Activated naive CD4-positive, alpha-beta T cell treated with anti-CD3 and anti-CD28 coated beads, Interleukin-2, amount 10 ng/mL, durations not matched to agents 7 days and 5 days (primary cell): Measurements from ENCODE around the gene PEX11G.

Source experiments
- CTCF ChIA-PET: fragments of 350-600 bp; sonication (Branson Sonifier 250); formaldehyde crosslinking; loops from one replicate; lab custom pipeline; 2021; ENCODE audit warnings: antibody characterized with exemption; lab: Charles Lee
- DNase-seq: peaks from one replicate; pipeline ENCODE4 v3.0.0-alpha.2; 2020
- H3K27ac Mint-ChIP-seq: one replicate; pipeline ENCODE4 v1.8.0; 2021; ENCODE audit warnings: mild to moderate bottlenecking, moderate library complexity, mixed read lengths
- H3K27me3 Mint-ChIP-seq: one replicate; pipeline ENCODE4 v1.8.0; 2021; ENCODE audit warnings: mild to moderate bottlenecking, mixed read lengths
- H3K36me3 Mint-ChIP-seq: one replicate; pipeline ENCODE4 v1.8.0; 2021; ENCODE audit warnings: mixed read lengths
- H3K4me1 Mint-ChIP-seq: one replicate; pipeline ENCODE4 v1.8.0; 2021; ENCODE audit warnings: mixed read lengths
- H3K4me3 Mint-ChIP-seq: one replicate; pipeline ENCODE4 v1.8.0; 2021; ENCODE audit warnings: mild to moderate bottlenecking, moderate library complexity, mixed read lengths
- H3K9me3 Mint-ChIP-seq: one replicate; pipeline ENCODE4 v1.8.0; 2021; ENCODE audit warnings: mixed read lengths

Gene PEX11G

GRCh38 chr19:7494416-7495098 lies 5.7 kb upstream of the PEX11G start:
- CTCF ChIA-PET, result interaction anchor here (0.6 kb wide), 1 partner anchor 28 kb away, joined by 3 read pairs; the partner anchor contains the start of gene MCOLN1
- Mint-ChIP-seq H3K27me3 (peaks cover 41% of the 10 kb centered on the region), H3K27ac (no peak overlapping the region), H3K36me3 (no peaks in the 10 kb centered on the region), H3K9me3 (no peaks in the 10 kb centered on the region), H3K4me1 (peaks cover 19% of the 10 kb centered on the region), H3K4me3 (no peak overlapping the region)
- DNase-seq, result no peak

- CTCF ChIA-PET, result interaction anchor here (0.6 kb wide), 1 partner anchor 44 kb away, joined by 3 read pairs; no protein-coding TSS in a partner anchor
- Mint-ChIP-seq H3K4me3 (no peak overlapping the region), H3K27ac (no peak overlapping the region), H3K9me3 (no peaks in the 10 kb centered on the region), H3K36me3 (no peaks in the 10 kb centered on the region), H3K4me1 (peaks cover 23% of the 10 kb centered on the region), H3K27me3 (peaks cover 21% of the 10 kb centered on the region)
- no peak for DNase-seq
Measured at GRCh38 chr19:7492558-7492957, 3.7 kb upstream of the PEX11G start.

DNA sequence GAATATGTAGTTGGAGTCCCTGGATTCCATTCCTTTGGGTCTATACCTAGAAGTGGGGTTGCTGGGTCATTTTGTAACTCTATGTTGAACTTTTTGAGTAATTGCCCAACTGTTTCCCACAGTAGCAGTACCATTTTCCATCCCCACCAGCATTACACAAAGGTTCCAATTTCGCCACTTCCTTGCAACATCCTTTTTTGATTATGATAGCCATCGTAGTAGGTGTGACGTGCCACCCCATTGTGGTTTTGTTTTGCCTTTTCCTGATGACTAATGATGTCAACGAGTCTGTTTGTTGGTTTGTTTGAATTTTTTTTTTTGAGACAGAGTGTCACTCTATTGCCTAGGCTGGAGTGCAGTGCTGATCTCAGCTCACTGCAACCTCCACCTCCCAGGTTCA lies 3.3 kb upstream of the PEX11G start:
- H3K36me3 Mint-ChIP-seq, result no peaks in the 10 kb centered on the region
- H3K27ac Mint-ChIP-seq, result no peak overlapping the region
- H3K9me3 Mint-ChIP-seq, result no peaks in the 10 kb centered on the region
- peaks cover 23% of the 10 kb centered on the region for H3K4me1 Mint-ChIP-seq
- H3K27me3 Mint-ChIP-seq, result peaks cover 17% of the 10 kb centered on the region
- no peak overlapping the region for H3K4me3 Mint-ChIP-seq
- CTCF ChIA-PET, result interaction anchor here (0.6 kb wide), 1 partner anchor 45 kb away, joined by 3 read pairs; no protein-coding TSS in a partner anchor
- DNase-seq, result peak; percentile 47

- peak overlapping the region; percentile 26 for H3K27ac Mint-ChIP-seq
- no peak for DNase-seq
- H3K36me3 Mint-ChIP-seq, result no peaks in the 10 kb centered on the region
- peaks cover 23% of the 10 kb centered on the region for H3K4me1 Mint-ChIP-seq
- H3K9me3 Mint-ChIP-seq, result no peaks in the 10 kb centered on the region
- CTCF ChIA-PET, result interaction anchor here (1.0 kb wide), 1 partner anchor 191 kb away, joined by 4 read pairs; the partner anchor contains the start of gene TRAPPC5
- H3K4me3 Mint-ChIP-seq, result peak overlapping the region; percentile 73
- H3K27me3 Mint-ChIP-seq, result peaks cover 9% of the 10 kb centered on the region
Measured at GRCh38 chr19:7489609-7490044, 792 bp upstream of the PEX11G start.

DNA sequence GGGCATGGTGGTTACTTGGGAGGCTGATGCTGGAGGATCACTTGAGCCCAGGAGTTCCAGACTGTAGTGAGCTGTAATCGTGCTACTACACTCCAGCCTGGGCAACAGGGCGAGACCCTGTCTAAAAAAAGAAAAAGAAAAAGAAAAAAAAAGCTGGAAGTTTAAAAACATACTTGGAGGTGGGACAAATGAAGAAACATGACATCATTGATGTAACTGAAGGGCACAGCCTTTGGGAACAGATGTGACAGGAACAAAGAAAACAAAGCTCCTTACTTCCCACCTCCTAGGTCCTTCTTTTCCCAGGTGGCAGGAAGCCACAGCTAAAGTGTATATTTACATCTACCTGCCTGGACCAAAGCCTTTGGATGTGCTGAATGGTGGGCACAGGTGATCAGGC lies 1.9 kb downstream of the PEX11G start:
- CTCF ChIA-PET, result no interaction called here
- Mint-ChIP-seq H3K4me3 (no peak overlapping the region), H3K9me3 (no peaks in the 10 kb centered on the region), H3K27me3 (peaks cover 11% of the 10 kb centered on the region), H3K27ac (no peak overlapping the region), H3K4me1 (peaks cover 16% of the 10 kb centered on the region), H3K36me3 (no peaks in the 10 kb centered on the region)
- DNase-seq, result no peak

DNA sequence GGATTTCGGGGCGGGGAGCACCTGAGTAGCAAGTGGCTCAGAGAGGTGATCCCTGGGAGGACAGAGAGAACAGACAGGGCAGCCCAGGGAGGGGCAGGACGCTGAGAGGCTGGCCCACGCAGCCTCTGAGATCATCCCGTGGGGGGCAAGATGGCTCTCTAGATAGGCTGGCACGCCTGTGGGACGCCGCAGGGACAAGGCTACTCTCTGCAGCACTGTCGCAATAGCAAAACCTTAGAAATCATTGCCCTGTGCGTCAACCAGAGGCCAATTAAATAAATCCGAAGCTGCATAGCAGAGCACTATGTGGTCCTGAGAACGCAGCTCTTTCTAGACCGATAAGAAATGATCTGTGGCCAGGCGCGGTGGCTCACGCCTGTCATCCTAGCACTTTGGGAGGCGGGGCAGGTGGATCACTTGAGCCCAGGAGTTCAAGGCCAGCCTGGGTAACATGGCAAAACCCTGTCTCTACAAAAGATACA lies 5.1 kb downstream of the PEX11G start:
- Mint-ChIP-seq H3K4me3 (no peak overlapping the region), H3K27me3 (peaks cover 11% of the 10 kb centered on the region), H3K36me3 (no peaks in the 10 kb centered on the region), H3K27ac (no peak overlapping the region), H3K4me1 (peaks cover 6% of the 10 kb centered on the region), H3K9me3 (no peaks in the 10 kb centered on the region)
- CTCF ChIA-PET, result no interaction called here
- DNase-seq, result no peak

- CTCF ChIA-PET, result no interaction called here
- peaks cover 11% of the 10 kb centered on the region for H3K27me3 Mint-ChIP-seq
- H3K9me3 Mint-ChIP-seq, result no peaks in the 10 kb centered on the region
- no peak overlapping the region for H3K4me3 Mint-ChIP-seq
- H3K36me3 Mint-ChIP-seq, result no peaks in the 10 kb centered on the region
- peaks cover 6% of the 10 kb centered on the region for H3K4me1 Mint-ChIP-seq
- H3K27ac Mint-ChIP-seq, result peak overlapping the region; percentile 56
- no peak for DNase-seq
Measured at GRCh38 chr19:7482584-7483439, 6.0 kb downstream of the PEX11G start.

DNA sequence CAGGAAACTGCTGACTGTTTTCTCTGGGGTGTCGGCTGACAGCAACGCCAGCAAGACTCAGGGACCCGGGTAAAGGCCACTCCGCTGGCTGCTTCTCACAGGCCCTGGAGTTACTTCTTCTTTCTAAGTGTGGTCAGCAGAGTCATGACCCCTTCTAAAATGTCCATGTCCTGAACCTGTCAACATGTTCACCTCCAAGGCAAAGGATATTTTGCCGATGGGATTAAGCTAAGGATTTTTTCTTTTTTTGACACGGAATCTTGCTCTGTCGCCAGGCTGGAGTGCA lies 7.9 kb downstream of the PEX11G start:
- H3K27ac Mint-ChIP-seq, result peak overlapping the region; percentile 19
- peaks cover 6% of the 10 kb centered on the region for H3K4me1 Mint-ChIP-seq
- H3K27me3 Mint-ChIP-seq, result peaks cover 7% of the 10 kb centered on the region
- H3K4me3 Mint-ChIP-seq, result no peak overlapping the region
- H3K9me3 Mint-ChIP-seq, result no peaks in the 10 kb centered on the region
- DNase-seq, result no peak
- CTCF ChIA-PET, result no interaction called here
- no peaks in the 10 kb centered on the region for H3K36me3 Mint-ChIP-seq

- Mint-ChIP-seq H3K36me3 (no peaks in the 10 kb centered on the region), H3K9me3 (no peaks in the 10 kb centered on the region), H3K4me1 (peaks cover 6% of the 10 kb centered on the region), H3K27ac (peak overlapping the region; percentile 5), H3K27me3 (peaks cover 7% of the 10 kb centered on the region), H3K4me3 (no peak overlapping the region)
- no peak for DNase-seq
- CTCF ChIA-PET, result no interaction called here
Measured at GRCh38 chr19:7480222-7480969, 8.4 kb downstream of the PEX11G start.

DNA sequence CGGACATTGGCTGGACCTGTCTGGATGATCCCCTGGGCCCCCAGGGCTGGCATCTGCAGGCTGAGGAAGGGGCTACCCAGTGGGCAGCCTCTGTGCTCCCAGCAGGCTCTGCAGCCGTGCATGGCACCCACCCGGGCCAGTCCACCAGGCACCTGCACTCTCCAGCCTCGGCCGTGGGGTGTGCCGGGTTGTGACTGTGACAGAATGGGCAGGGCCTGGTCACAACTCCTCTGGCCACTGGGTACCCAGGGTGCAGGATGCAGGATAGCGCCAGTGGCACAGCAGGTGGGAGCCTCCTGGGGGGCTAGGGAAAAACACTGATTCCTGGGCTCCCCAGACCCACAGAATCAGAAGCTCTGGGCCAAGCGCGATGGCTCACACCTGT lies 10.0 kb downstream of the PEX11G start:
- Mint-ChIP-seq H3K4me3 (no peak overlapping the region), H3K4me1 (peaks cover 6% of the 10 kb centered on the region), H3K27me3 (peaks cover 7% of the 10 kb centered on the region), H3K36me3 (no peaks in the 10 kb centered on the region), H3K9me3 (no peaks in the 10 kb centered on the region), H3K27ac (no peak overlapping the region)
- CTCF ChIA-PET, result no interaction called here
- DNase-seq, result no peak

DNA sequence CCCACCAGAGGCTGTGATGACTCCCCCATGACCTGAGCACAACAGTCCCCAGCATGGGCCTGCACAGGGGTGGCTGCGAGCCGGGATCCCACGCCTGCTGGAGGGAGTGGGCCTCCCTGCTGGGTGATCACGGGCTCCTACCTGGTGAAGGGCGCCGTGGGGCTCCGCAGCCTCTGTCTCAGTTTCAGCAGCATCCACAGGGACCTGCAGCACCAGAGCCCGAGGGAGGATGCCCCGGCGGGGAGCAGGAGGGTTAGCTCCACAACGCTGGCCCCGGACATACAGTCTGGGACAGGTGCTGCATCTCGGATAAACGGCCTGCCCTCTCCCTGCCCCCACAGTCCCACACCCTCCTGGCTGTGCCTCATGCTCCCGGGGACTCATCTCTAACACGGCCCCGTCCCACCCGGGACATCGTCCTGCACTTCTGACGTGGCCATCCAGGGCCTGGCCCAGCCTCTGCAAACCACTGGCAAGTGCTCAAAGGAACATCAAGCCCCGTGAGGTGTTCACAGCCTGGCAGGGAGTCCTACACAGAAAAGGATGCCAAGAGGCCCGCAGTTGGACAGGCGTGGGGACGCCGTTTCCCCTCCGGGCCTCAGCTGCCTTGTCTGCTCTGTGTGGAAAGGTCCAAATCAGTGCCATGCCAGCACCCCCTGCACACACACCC lies 10.5 kb downstream of the PEX11G start:
- Mint-ChIP-seq H3K4me1 (peaks cover 5% of the 10 kb centered on the region), H3K27me3 (peaks cover 3% of the 10 kb centered on the region), H3K9me3 (no peaks in the 10 kb centered on the region), H3K4me3 (no peak overlapping the region), H3K27ac (peak overlapping the region; percentile 58), H3K36me3 (no peaks in the 10 kb centered on the region)
- DNase-seq, result no peak
- CTCF ChIA-PET, result no interaction called here

GRCh38 chr19:7477758-7478157 lies 11.1 kb downstream of the PEX11G start:
- Mint-ChIP-seq H3K27ac (peak overlapping the region; percentile 58), H3K36me3 (peaks cover 2% of the 10 kb centered on the region)
- CTCF ChIA-PET, result no interaction called here

GRCh38 chr19:7476777-7477494 lies 11.9 kb downstream of the PEX11G start:
- Mint-ChIP-seq H3K4me1 (peaks cover 2% of the 10 kb centered on the region), H3K4me3 (no peak overlapping the region), H3K27ac (no peak overlapping the region), H3K9me3 (no peaks in the 10 kb centered on the region), H3K36me3 (peaks cover 4% of the 10 kb centered on the region), H3K27me3 (no peaks in the 10 kb centered on the region)
- no peak for DNase-seq
- CTCF ChIA-PET, result no interaction called here

More at GRCh38 chr19:7477758-7478157, 11.1 kb downstream of the PEX11G start:
- no peak overlapping the region for H3K4me3 Mint-ChIP-seq
- no peak for DNase-seq
- H3K27me3 Mint-ChIP-seq, result no peaks in the 10 kb centered on the region
- no peaks in the 10 kb centered on the region for H3K9me3 Mint-ChIP-seq
- H3K4me1 Mint-ChIP-seq, result peaks cover 2% of the 10 kb centered on the region
